K562 (cell line): ENCODE results near the gene TTN.

Source experiments
- E4F1 ChIP-seq: fragments of 250-450 bp; sonication (Bioruptor Pico); IDR thresholded peaks from 2 replicates; pipeline ENCODE4 v1.5.0; 2021; ENCODE audit warnings: mild to moderate bottlenecking, borderline replicate concordance
- ETS1 ChIP-seq: conservative IDR thresholded peaks from 2 replicates; pipeline ENCODE4 v1.6.1; 2011; ENCODE audit warnings: low read depth, mild to moderate bottlenecking, low read length; ENCODE audit not compliant: control insufficient read depth

DNA sequence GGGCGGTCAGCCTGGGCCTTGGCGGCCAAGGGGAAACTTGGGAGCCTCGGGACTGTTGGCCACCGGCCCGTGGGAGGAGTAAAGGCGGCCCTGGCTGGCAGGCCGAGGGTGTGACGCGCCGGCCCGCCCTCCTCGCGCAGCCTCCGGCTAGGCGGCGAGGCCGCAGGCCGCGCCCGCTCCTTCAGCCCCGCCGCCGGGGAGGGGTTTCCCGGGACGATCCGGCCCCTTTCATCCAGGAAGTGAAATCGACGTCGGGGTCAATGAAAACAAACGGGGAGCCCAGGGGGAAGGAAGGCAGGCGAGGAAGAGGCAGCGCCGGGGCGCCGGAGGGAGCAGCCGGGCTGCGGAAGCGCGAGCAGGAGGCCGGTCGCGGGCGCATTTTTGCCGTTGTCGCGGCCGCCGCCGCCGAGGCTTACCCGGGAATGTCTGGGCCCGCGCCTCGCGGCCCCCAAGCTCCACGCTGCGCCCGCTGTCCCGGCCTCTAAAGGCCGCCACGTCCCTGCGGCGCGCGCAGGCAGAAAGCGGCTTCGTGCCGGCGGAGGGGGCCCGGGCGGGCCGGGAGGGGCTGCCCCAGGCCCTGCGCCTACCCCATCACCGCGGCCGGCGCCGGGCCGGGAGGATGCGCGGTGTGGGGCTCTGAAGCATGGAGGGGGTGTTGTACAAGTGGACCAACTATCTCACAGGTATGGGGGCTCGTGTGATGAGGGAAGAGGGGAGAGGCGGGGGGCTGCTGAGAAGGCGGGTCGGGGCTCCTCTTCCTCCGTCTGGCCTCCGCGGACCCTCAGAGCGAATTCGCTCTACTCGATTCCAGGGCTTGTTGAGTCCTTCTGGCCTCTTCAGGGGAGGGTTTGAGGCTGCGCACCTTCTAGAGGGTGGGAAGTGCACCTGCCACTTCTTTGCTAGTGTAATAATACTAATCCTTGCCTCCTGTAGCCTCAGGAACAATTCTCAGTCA is 326.7 kb downstream of the TTN start, which contains the start of gene PLEKHA3:
- TF ChIP-seq E4F1 (CRISPR knock-in tag), result no peak
- TF ChIP-seq ETS1, result peak; percentile 79
